ENCODE data around the gene KLRC2. TPM values are rescaled to one million over a fixed set of nuclear protein-coding genes. Genes with fewer than 3 reads are reported as not detected.

Gene KLRC2
- total and polyA plus RNA-seq, 2 experiments from 2014 or later, result not detected

- TF ChIP-seq REST (IDR thresholded peaks at IDR 0.05; ENCODE audit: unreplicated experiment) (no peak), EZH2phosphoT487 (IDR thresholded peaks at IDR 0.05; ENCODE audit: unreplicated experiment) (no peak), EZH2 (IDR thresholded peaks at IDR 0.05; ENCODE audit: low read depth, unreplicated experiment) (no peak), STAT1 (IDR thresholded peaks at IDR 0.05; ENCODE audit: unreplicated experiment) (no peak), NANOG (IDR thresholded peaks at IDR 0.05; ENCODE audit: borderline replicate concordance) (no peak), CTCF (conservative IDR thresholded peaks at IDR 0.05; ENCODE audit: low read depth in 2 of 2) (no peak), ZNF114 (CRISPR knock-in tag; IDR thresholded peaks at IDR 0.05) (no peak), ZNF331 (CRISPR knock-in tag; IDR thresholded peaks at IDR 0.05; ENCODE audit: low read depth) (no peak), POLR2AphosphoS5 (IDR thresholded peaks at IDR 0.05; ENCODE audit: low read depth) (no peak)
Measured at GRCh38 chr12:10381928-10382628, 53.7 kb downstream of the KLRC2 start (continued).

Other genes starting within 250 kb of the KLRC2 start
- 60.9 and 77.8 TPM in 2 replicates for gene GABARAPL1, start 223.1 kb downstream of the KLRC2 start, total RNA-seq (2014; rRNA removed; shearing (Covaris generic))
- 35.7 and 36.5 TPM in 2 replicates for gene GABARAPL1, start 223.1 kb downstream of the KLRC2 start, polyA plus RNA-seq (2016; fragmentation: Nextera tagmentation; extraction: Ambion mirVana)
- 0.03 TPM in 1 of 2 replicates, not detected in the other for gene KLRD1, start 128.1 kb downstream of the KLRC2 start, total RNA-seq (2014; rRNA removed; shearing (Covaris generic))
- gene KLRD1, start 128.1 kb downstream of the KLRC2 start, polyA plus RNA-seq (2016; fragmentation: Nextera tagmentation; extraction: Ambion mirVana), result 0.02 and 0.27 TPM in 2 replicates
- gene KLRK1, start 46.0 kb downstream of the KLRC2 start, total RNA-seq (2014; rRNA removed; shearing (Covaris generic)), result not detected in 2 replicates
- not detected in 2 replicates for gene KLRK1, start 46.0 kb downstream of the KLRC2 start, polyA plus RNA-seq (2016; fragmentation: Nextera tagmentation; extraction: Ambion mirVana)
- gene KLRC4, start 26.3 kb downstream of the KLRC2 start, total RNA-seq (2014; rRNA removed; shearing (Covaris generic)), result not detected in 2 replicates
- gene KLRC4, start 26.3 kb downstream of the KLRC2 start, polyA plus RNA-seq (2016; fragmentation: Nextera tagmentation; extraction: Ambion mirVana), result not detected in 2 replicates
- gene KLRC3, start 15.4 kb downstream of the KLRC2 start, total RNA-seq (2014; rRNA removed; shearing (Covaris generic)), result not detected in 2 replicates
- not detected in 2 replicates for gene KLRC3, start 15.4 kb downstream of the KLRC2 start, polyA plus RNA-seq (2016; fragmentation: Nextera tagmentation; extraction: Ambion mirVana)
- gene KLRC1, start 17.4 kb upstream of the KLRC2 start, total RNA-seq (2014; rRNA removed; shearing (Covaris generic)), result not detected in 2 replicates
- gene KLRC1, start 17.4 kb upstream of the KLRC2 start, polyA plus RNA-seq (2016; fragmentation: Nextera tagmentation; extraction: Ambion mirVana), result not detected in 2 replicates
- 10.8 and 16.3 TPM in 2 replicates for gene EIF2S3B, start 69.9 kb upstream of the KLRC2 start, total RNA-seq (2014; rRNA removed; shearing (Covaris generic))
- 0.24 and 0.56 TPM in 2 replicates for gene EIF2S3B, start 69.9 kb upstream of the KLRC2 start, polyA plus RNA-seq (2016; fragmentation: Nextera tagmentation; extraction: Ambion mirVana)
- gene MAGOHB, start 177.6 kb upstream of the KLRC2 start, total RNA-seq (2014; rRNA removed; shearing (Covaris generic)), result 25.1 and 38.5 TPM in 2 replicates
- gene MAGOHB, start 177.6 kb upstream of the KLRC2 start, polyA plus RNA-seq (2016; fragmentation: Nextera tagmentation; extraction: Ambion mirVana), result 170 and 175 TPM in 2 replicates
- gene STYK1, start 238.0 kb upstream of the KLRC2 start, total RNA-seq (2014; rRNA removed; shearing (Covaris generic)), result 0.97 and 1.8 TPM in 2 replicates
- gene STYK1, start 238.0 kb upstream of the KLRC2 start, polyA plus RNA-seq (2016; fragmentation: Nextera tagmentation; extraction: Ambion mirVana), result 0.83 and 1.2 TPM in 2 replicates